Endometrial microvascular endothelial cells (primary cell): Measurements from ENCODE around the gene RABL2A. TPM values are rescaled to one million over a fixed set of nuclear protein-coding genes. Genes with fewer than 3 reads are reported as not detected.
"Not testable (repeated sequence)": the region's sequence is repeated elsewhere in the genome, so short reads cannot be mapped to it uniquely, and the experiment has no call there.

ENCODE experiments used
- in situ Hi-C: cut with HindIII; loops from 2 replicates; pipeline ENCODE4 v1.10.0; 2017; ENCODE audit warnings: low sequenced_read_pairs, low pct_unique_long_range_greater_than_20kb; ENCODE audit errors: inconsistent ontology term
- total RNA-seq: library from RNA; depleted of rRNA; stranded (reverse); fragments of >200 nt; gene quantifications from one replicate; pipeline ENCODE4 v1.2.3, GENCODE V29; 2015; ENCODE audit errors: inconsistent ontology term

The RABL2A gene
- total RNA-seq, result 0.28 TPM

GRCh38 chr2:113626616-113627330, at the start of gene RABL2A:
Gene RABL2A, plus strand, starts transcription at chr2:113627266. Its CDS starts 1,341 bp downstream, at chr2:113628607.
- in situ Hi-C loops, result not testable (repeated sequence)

- in situ Hi-C loops, result not testable (repeated sequence)
Observed at GRCh38 chr2:113578508-113578907, 48.6 kb upstream of the RABL2A start.

- in situ Hi-C loops, result not testable (repeated sequence)
Observed at GRCh38 chr2:113582473-113582872, 44.6 kb upstream of the RABL2A start.

GRCh38 chr2:113583521-113584225, 43.4 kb upstream of the RABL2A start:
- in situ Hi-C loops, result not testable (repeated sequence)

GRCh38 chr2:113584311-113585092, 42.6 kb upstream of the RABL2A start:
- in situ Hi-C loops, result not testable (repeated sequence)

- in situ Hi-C loops, result not testable (repeated sequence)
Observed at GRCh38 chr2:113587201-113587600, 39.9 kb upstream of the RABL2A start.

- in situ Hi-C loops, result not testable (repeated sequence)
Observed at GRCh38 chr2:113589591-113589990, 37.5 kb upstream of the RABL2A start.

- in situ Hi-C loops, result not testable (repeated sequence)
Observed at GRCh38 chr2:113591926-113592325, 35.1 kb upstream of the RABL2A start.

GRCh38 chr2:113593280-113593679, 33.8 kb upstream of the RABL2A start:
- in situ Hi-C loops, result not testable (repeated sequence)

- in situ Hi-C loops, result not testable (repeated sequence)
Observed at GRCh38 chr2:113595725-113596124, 31.3 kb upstream of the RABL2A start.

GRCh38 chr2:113597164-113597563, 29.9 kb upstream of the RABL2A start:
- in situ Hi-C loops, result not testable (repeated sequence)

GRCh38 chr2:113597572-113597971, 29.5 kb upstream of the RABL2A start:
- in situ Hi-C loops, result not testable (repeated sequence)

- in situ Hi-C loops, result not testable (repeated sequence)
Observed at GRCh38 chr2:113598180-113598579, 28.9 kb upstream of the RABL2A start.

GRCh38 chr2:113598738-113599137, 28.3 kb upstream of the RABL2A start:
- in situ Hi-C loops, result not testable (repeated sequence)

- in situ Hi-C loops, result not testable (repeated sequence)
Observed at GRCh38 chr2:113599208-113599607, 27.9 kb upstream of the RABL2A start.

- in situ Hi-C loops, result not testable (repeated sequence)
Observed at GRCh38 chr2:113602040-113602769, 24.9 kb upstream of the RABL2A start.

GRCh38 chr2:113602869-113603466, 24.1 kb upstream of the RABL2A start:
- in situ Hi-C loops, result no loop called here

GRCh38 chr2:113603467-113604084, 23.5 kb upstream of the RABL2A start:
- in situ Hi-C loops, result not testable (repeated sequence)
